Stomach (tissue), 9 donors: ENCODE results near the gene ESR2. TPM values are rescaled to one million over a fixed set of nuclear protein-coding genes. Genes with fewer than 3 reads are reported as not detected.
A peak's percentile ranks its signal among the peaks of the same experiment; 100 is the strongest.

Experiments
- DNase-seq, 2 donors: peaks; one replicate each; pipeline versions ENCODE4 v3.0.0 to v3.0.0-alpha.2; 2013 to 2019
- H3K27ac ChIP-seq, 5 donors: fragments of 200-600 bp in 4 of 5; sonication (generic) in 4 of 5; one replicate each; pipeline ENCODE4 v1.5.1; 2013 to 2019; ENCODE audit warnings: mild to moderate bottlenecking in 1 of 5, moderate library complexity in 1 of 5
- H3K27me3 ChIP-seq, 3 donors: fragments of 200-600 bp; sonication (generic); one replicate each; pipeline ENCODE4 v1.5.1; 2017 to 2019; ENCODE audit warnings: mixed run types in 1 of 3
- H3K36me3 ChIP-seq, 4 donors: fragments of 200-600 bp; sonication (generic); 1 replicate in 3 of 4; 2 replicates in 1 of 4; pipeline ENCODE4 v1.5.1; 2016 to 2019
- H3K4me1 ChIP-seq, 4 donors: fragments of 200-600 bp; sonication (generic); one replicate each; pipeline ENCODE4 v1.5.1; 2016 to 2019
- H3K4me3 ChIP-seq, 4 donors: fragments of 200-600 bp; sonication (generic) in 3 of 4; one replicate each; pipeline ENCODE4 v1.5.1; 2016 to 2019; ENCODE audit warnings: mild to moderate bottlenecking in 1 of 4
- H3K9me3 ChIP-seq, 4 donors: fragments of 200-600 bp; sonication (generic); one replicate each; pipeline ENCODE4 v1.5.1; 2016 to 2019
- EP300 ChIP-seq: sonication (generic); formaldehyde crosslinking; IDR thresholded peaks from one replicate; pipeline ENCODE4 v1.6.1; 2017; ENCODE audit warnings: antibody characterized with exemption
- POLR2A ChIP-seq, 4 donors: fragments of 450-650 bp; IDR thresholded peaks; one replicate each; pipeline ENCODE4 v1.6.1; 2016; ENCODE audit warnings: antibody characterized with exemption in 4 of 4, control low read depth in 2 of 4, mild to moderate bottlenecking in 1 of 4, moderate library complexity in 1 of 4
- POLR2AphosphoS5 ChIP-seq, 3 donors: sonication (generic); formaldehyde crosslinking; IDR thresholded peaks; one replicate each; pipeline ENCODE4 v1.6.1; 2016; ENCODE audit warnings: antibody characterized with exemption in 3 of 3
- WGBS, 5 donors: extraction: QIAGEN DNeasy Blood & Tissue Kit in 3 of 5; methylation state at CpG; one replicate each; pipeline versions ENCODE4 v1.1.5 to v1.1.7; 2013 to 2018; 5-methylcytosine and 5-hydroxymethylcytosine counted together
- intact Hi-C: fragments of 100-400 bp; cut with DNase I; formaldehyde crosslinking; loops from one replicate; pipeline ENCODE4 v1.15.1; 2023; ENCODE audit warnings: low total_unique reads
- polyA plus RNA-seq, 3 donors: library from polyadenylated mRNA; stranded (reverse); fragments of 200-250 nt; gene quantifications; one replicate each; pipeline ENCODE4 v1.2.3, GENCODE V29; 2013
- total RNA-seq, 5 donors: library from RNA; depleted of rRNA; stranded (reverse); fragments of >200 nt; gene quantifications; one replicate each; pipeline versions ENCODE4 v1.1.0 to v1.2.3, GENCODE V29; 2014 to 2016
- TF ChIP-seq, protein P1 (sequence below), 7 experiments: fragments of 450-650 bp in 4 of 7; fragments of 200-600 bp in 3 of 7; sonication (generic) in 3 of 7; IDR thresholded peaks; one replicate each; pipeline ENCODE4 v1.5.1; 2016 to 2019; ENCODE audit warnings: antibody characterized with exemption in 7 of 7, control low read depth in 2 of 7, mild to moderate bottlenecking in 1 of 7
- donor health status: healthy with polysubstance abuse.
- donor health status: Bipolar disorder and iron deficiency.
- donor health status: healthy.

The ESR2 gene
- total and polyA plus RNA-seq, 8 donors: 0.08 to 1.3 (median 0.58) TPM; not detected in 5

GRCh38 chr14:64337888-64338615, 43.9 kb upstream of the ESR2 start:
- DNase-seq: peak; percentile 31 to 80
- H3K27ac ChIP-seq: peak overlapping the region; percentile 87 to 91 (median 89)
- 0 to 1% (median 0%) methylated on average over 16 to 49 of the region's 49 CpGs for WGBS, 5 donors

DNA sequence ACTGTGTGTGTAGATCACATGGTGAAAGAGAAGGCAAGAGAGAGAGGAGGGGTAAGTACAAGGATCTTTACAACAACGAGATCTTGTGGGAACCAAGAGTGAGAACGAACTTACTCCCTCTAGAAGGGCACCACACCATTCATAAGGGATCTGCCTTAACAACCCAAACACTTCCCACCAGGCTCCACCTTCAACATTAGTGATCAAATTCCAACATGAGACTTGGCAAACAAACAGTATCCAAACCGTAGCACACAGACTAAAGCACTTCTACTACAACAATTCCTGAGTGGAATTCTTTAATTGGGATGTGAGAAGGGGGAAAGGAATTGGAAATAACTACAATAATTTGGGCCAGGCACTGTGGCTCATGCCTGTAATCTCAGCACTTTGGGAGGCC, 35.0 kb upstream of the ESR2 start:
- no peak for DNase-seq
- intact Hi-C loops: no loop called here
- H3K27me3 ChIP-seq: no peaks in the 10 kb centered on the region
- TF ChIP-seq POLR2A (IDR thresholded peaks at IDR 0.05): no peak
- no peak for TF ChIP-seq POLR2AphosphoS5 (IDR thresholded peaks at IDR 0.05)
- no peak for TF ChIP-seq EP300
- TF ChIP-seq, protein P1, sequence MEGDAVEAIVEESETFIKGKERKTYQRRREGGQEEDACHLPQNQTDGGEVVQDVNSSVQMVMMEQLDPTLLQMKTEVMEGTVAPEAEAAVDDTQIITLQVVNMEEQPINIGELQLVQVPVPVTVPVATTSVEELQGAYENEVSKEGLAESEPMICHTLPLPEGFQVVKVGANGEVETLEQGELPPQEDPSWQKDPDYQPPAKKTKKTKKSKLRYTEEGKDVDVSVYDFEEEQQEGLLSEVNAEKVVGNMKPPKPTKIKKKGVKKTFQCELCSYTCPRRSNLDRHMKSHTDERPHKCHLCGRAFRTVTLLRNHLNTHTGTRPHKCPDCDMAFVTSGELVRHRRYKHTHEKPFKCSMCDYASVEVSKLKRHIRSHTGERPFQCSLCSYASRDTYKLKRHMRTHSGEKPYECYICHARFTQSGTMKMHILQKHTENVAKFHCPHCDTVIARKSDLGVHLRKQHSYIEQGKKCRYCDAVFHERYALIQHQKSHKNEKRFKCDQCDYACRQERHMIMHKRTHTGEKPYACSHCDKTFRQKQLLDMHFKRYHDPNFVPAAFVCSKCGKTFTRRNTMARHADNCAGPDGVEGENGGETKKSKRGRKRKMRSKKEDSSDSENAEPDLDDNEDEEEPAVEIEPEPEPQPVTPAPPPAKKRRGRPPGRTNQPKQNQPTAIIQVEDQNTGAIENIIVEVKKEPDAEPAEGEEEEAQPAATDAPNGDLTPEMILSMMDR (IDR thresholded peaks at IDR 0.05): no peak
- no peaks in the 10 kb centered on the region for H3K4me1 ChIP-seq
- H3K36me3 ChIP-seq: no peaks in the 10 kb centered on the region
- WGBS, 5 donors: 53 to 69% (median 61%) methylated on average over 3 of the region's 3 CpGs
- H3K27ac ChIP-seq: no peak overlapping the region
- H3K9me3 ChIP-seq: no peaks in the 10 kb centered on the region
- no peak overlapping the region for H3K4me3 ChIP-seq

More at GRCh38 chr14:64337888-64338615, 43.9 kb upstream of the ESR2 start:
- Histone ChIP-seq H3K4me3 (peak overlapping the region; percentile 72 to 90 (median 75)), H3K36me3 (no peaks in the 10 kb centered on the region), H3K27me3 (no peaks in the 10 kb centered on the region), H3K9me3 (peaks cover 0 to 8% (median 0%) of the 10 kb centered on the region in 4 donors), H3K4me1 (peaks cover 7 to 21% (median 13%) of the 10 kb centered on the region in 4 donors)
- TF ChIP-seq, protein P1 (IDR thresholded peaks at IDR 0.05): no peak
- TF ChIP-seq POLR2A (IDR thresholded peaks at IDR 0.05) (no peak), POLR2AphosphoS5 (IDR thresholded peaks at IDR 0.05) (peak in 1 of 3 donors; percentile 3), EP300 (no peak)
- intact Hi-C loops: no loop called here

- no peak for DNase-seq
- Histone ChIP-seq H3K36me3 (no peaks in the 10 kb centered on the region), H3K27me3 (no peaks in the 10 kb centered on the region), H3K9me3 (no peaks in the 10 kb centered on the region), H3K4me3 (no peak overlapping the region), H3K27ac (no peak overlapping the region), H3K4me1 (no peaks in the 10 kb centered on the region)
- TF ChIP-seq, protein P1 (IDR thresholded peaks at IDR 0.05): no peak
- no peak for TF ChIP-seq POLR2A (IDR thresholded peaks at IDR 0.05)
- TF ChIP-seq POLR2AphosphoS5 (IDR thresholded peaks at IDR 0.05): no peak
- no peak for TF ChIP-seq EP300
- intact Hi-C loops: no loop called here
- WGBS, 5 donors: 79 to 86% (median 84%) methylated on average over 2 of the region's 2 CpGs
These were observed 32.3 kb upstream of the ESR2 start for GRCh38 chr14:64326502-64326901.

DNA sequence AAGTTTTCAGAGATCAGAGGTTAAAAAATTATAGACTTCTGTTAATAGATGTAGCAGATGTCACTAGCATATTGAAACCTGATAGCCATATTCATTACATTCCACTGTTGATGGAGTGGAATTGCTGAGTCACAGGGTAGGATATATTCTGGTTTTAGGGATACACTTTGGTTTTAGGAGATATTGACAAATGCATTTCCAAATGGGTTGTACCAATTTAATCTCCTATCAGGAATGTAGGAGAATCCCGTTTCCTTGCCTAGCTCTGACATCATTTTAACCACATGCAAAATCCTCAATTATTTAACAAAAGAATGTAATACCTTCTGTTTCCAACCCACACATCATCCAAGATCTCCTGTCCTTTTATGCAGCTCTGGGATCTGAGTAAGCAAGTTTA, 30.7 kb upstream of the ESR2 start:
- no peaks in the 10 kb centered on the region for H3K27me3 ChIP-seq
- 64 to 83% (median 76%) methylated on average over 1 of the region's 1 CpG for WGBS, 5 donors
- H3K27ac ChIP-seq: no peak overlapping the region
- no peak overlapping the region for H3K4me3 ChIP-seq
- no peaks in the 10 kb centered on the region for H3K4me1 ChIP-seq
- TF ChIP-seq POLR2AphosphoS5 (IDR thresholded peaks at IDR 0.05) (no peak), POLR2A (IDR thresholded peaks at IDR 0.05) (no peak), EP300 (no peak)
- TF ChIP-seq, protein P1 (IDR thresholded peaks at IDR 0.05): no peak
- H3K36me3 ChIP-seq: no peaks in the 10 kb centered on the region
- DNase-seq: no peak
- intact Hi-C loops: no loop called here
- H3K9me3 ChIP-seq: no peaks in the 10 kb centered on the region
